Loucy (cell line): Measurements from ENCODE around the gene IL11RA.

Experiments used
- H2AFZ ChIP-seq: fragments of 200-600 bp; sonication (generic); 2 replicates; pipeline ENCODE4 v1.6.0; 2016; ENCODE audit warnings: antibody characterized with exemption, mild to moderate bottlenecking, low read length, moderate library complexity
- H3F3A ChIP-seq: fragments of 200-600 bp; 2 replicates; pipeline ENCODE4 v1.6.0; 2016; ENCODE audit warnings: antibody characterized with exemption, low read depth, mild to moderate bottlenecking
- H3K27me3 ChIP-seq: fragments of 200-600 bp; sonication (generic); 2 replicates; pipeline ENCODE4 v1.6.1; 2014; ENCODE audit warnings: low read length, mild to moderate bottlenecking; ENCODE audit not compliant: insufficient read depth, poor library complexity, severe bottlenecking
- H3K36me3 ChIP-seq: fragments of 200-600 bp; sonication (generic); 2 replicates; pipeline ENCODE4 v1.6.1; 2016; ENCODE audit warnings: low read length; ENCODE audit not compliant: insufficient read depth
- H3K4me1 ChIP-seq: fragments of 200-600 bp; sonication (generic); 2 replicates; pipeline ENCODE4 v1.5.1; 2014; ENCODE audit warnings: low read length, mild to moderate bottlenecking; ENCODE audit not compliant: insufficient read depth, poor library complexity, severe bottlenecking
- H3K4me2 ChIP-seq: fragments of 200-600 bp; sonication (generic); 2 replicates; pipeline ENCODE4 v1.6.0; 2014; ENCODE audit warnings: antibody characterized with exemption, low read length, low read depth, mild to moderate bottlenecking; ENCODE audit not compliant: poor library complexity, severe bottlenecking
- H3K4me3 ChIP-seq: fragments of 200-600 bp; sonication (generic); 2 replicates; pipeline ENCODE4 v1.5.1; 2014; ENCODE audit warnings: low read length, mild to moderate bottlenecking, mixed read lengths; ENCODE audit not compliant: poor library complexity, severe bottlenecking
- H3K79me2 ChIP-seq: fragments of 200-600 bp; sonication (generic); 2 replicates; pipeline ENCODE4 v1.6.1; 2014; ENCODE audit warnings: low read length; ENCODE audit not compliant: insufficient read depth
- H3K9ac ChIP-seq: fragments of 200-600 bp; sonication (generic); 2 replicates; pipeline ENCODE4 v1.6.0; 2014; ENCODE audit warnings: mild to moderate bottlenecking, low read depth, low read length, moderate library complexity; ENCODE audit not compliant: poor library complexity, severe bottlenecking
- H3K9me2 ChIP-seq: fragments of 200-600 bp; sonication (generic); replicated peaks from 2 replicates; pipeline ENCODE4 v1.6.1; 2016; ENCODE audit warnings: low read depth, low read length, mixed read lengths
- H3K9me3 ChIP-seq: fragments of 200-600 bp; sonication (generic); 2 replicates; pipeline ENCODE4 v1.6.1; 2014; ENCODE audit warnings: mild to moderate bottlenecking, antibody characterized with exemption, low read length, low read depth; ENCODE audit not compliant: insufficient read depth
- H4K20me1 ChIP-seq: fragments of 200-600 bp; sonication (generic); 2 replicates; pipeline ENCODE4 v1.6.0; 2014; ENCODE audit warnings: antibody characterized with exemption, low read length, mild to moderate bottlenecking; ENCODE audit not compliant: insufficient read depth, poor library complexity, severe bottlenecking
- EZH2phosphoT487 ChIP-seq: fragments of 200-600 bp; IDR thresholded peaks from 2 replicates; pipeline ENCODE4 v1.6.1; 2018; ENCODE audit warnings: antibody characterized with exemption, mild to moderate bottlenecking, moderate library complexity, borderline replicate concordance
- TF ChIP-seq, protein P1 (sequence below): fragments of 200-600 bp; sonication (generic); conservative IDR thresholded peaks from 2 replicates; pipeline ENCODE4 v1.5.1; 2014; ENCODE audit warnings: mild to moderate bottlenecking, antibody characterized with exemption, low read length

The IL11RA gene

DNA sequence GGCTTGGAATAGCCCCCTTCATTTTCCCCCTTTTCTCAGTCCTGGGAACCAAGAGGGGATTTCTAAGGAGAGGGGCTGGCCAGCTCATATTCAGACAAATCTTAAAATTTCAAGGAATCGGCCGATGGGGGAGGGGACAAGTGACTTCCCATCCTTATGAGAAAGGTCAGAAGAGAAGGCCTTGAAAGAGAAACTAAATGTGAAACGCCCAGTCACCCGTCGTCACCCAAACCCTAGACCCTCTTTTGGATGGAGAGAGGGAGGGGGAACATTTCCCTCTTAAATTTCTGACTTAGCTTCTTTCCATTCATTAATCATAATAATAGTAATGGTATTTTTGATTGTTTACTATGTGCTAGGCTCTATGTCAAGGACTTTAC lies 39.9 kb downstream of the IL11RA start:
- no peaks in the 10 kb centered on the region for H4K20me1 ChIP-seq
- no peaks in the 10 kb centered on the region for H3K79me2 ChIP-seq

DNA sequence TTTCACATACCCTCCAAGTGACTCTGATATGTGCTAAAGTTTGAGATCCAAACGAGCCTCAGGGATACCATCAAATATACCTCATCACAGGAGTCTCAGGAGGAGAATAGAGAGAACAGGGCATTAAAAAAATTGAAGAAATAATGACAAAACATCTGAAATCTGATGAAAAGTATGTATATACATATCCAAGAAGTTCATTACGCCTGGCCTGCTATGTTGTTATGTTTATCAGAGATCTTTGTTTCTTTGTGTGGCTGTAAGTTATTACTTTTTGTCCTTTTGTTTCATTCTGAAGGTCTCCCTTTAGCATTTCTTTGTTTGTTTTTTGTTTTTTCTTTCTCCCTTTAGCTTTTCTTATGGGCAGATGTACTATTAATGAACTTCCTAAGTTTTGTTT lies 41.6 kb downstream of the IL11RA start:
- Histone ChIP-seq H3K9me3 (no peaks in the 10 kb centered on the region), H3K9ac (no peak overlapping the region), H3K4me3 (no peak overlapping the region), H2AFZ (no peak overlapping the region), H3K36me3 (no peaks in the 10 kb centered on the region), H3F3A (no peaks in the 10 kb centered on the region), H4K20me1 (no peaks in the 10 kb centered on the region), H3K9me2 (no peaks in the 10 kb centered on the region), H3K4me2 (no peak overlapping the region), H3K4me1 (no peaks in the 10 kb centered on the region), H3K79me2 (no peaks in the 10 kb centered on the region), H3K27me3 (no peaks in the 10 kb centered on the region)
- no peak for TF ChIP-seq EZH2phosphoT487
- TF ChIP-seq, protein P1, sequence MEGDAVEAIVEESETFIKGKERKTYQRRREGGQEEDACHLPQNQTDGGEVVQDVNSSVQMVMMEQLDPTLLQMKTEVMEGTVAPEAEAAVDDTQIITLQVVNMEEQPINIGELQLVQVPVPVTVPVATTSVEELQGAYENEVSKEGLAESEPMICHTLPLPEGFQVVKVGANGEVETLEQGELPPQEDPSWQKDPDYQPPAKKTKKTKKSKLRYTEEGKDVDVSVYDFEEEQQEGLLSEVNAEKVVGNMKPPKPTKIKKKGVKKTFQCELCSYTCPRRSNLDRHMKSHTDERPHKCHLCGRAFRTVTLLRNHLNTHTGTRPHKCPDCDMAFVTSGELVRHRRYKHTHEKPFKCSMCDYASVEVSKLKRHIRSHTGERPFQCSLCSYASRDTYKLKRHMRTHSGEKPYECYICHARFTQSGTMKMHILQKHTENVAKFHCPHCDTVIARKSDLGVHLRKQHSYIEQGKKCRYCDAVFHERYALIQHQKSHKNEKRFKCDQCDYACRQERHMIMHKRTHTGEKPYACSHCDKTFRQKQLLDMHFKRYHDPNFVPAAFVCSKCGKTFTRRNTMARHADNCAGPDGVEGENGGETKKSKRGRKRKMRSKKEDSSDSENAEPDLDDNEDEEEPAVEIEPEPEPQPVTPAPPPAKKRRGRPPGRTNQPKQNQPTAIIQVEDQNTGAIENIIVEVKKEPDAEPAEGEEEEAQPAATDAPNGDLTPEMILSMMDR: no peak

More for the DNA sequence above, 39.9 kb downstream of the IL11RA start:
- H3K36me3 ChIP-seq: no peaks in the 10 kb centered on the region
- no peaks in the 10 kb centered on the region for H3K9me3 ChIP-seq
- no peaks in the 10 kb centered on the region for H3F3A ChIP-seq
- H2AFZ ChIP-seq: no peak overlapping the region
- H3K4me3 ChIP-seq: no peak overlapping the region
- no peaks in the 10 kb centered on the region for H3K27me3 ChIP-seq
- no peak overlapping the region for H3K4me2 ChIP-seq
- no peaks in the 10 kb centered on the region for H3K4me1 ChIP-seq
- no peaks in the 10 kb centered on the region for H3K9me2 ChIP-seq
- TF ChIP-seq EZH2phosphoT487: no peak
- TF ChIP-seq, protein P1: no peak
- no peak overlapping the region for H3K9ac ChIP-seq

DNA sequence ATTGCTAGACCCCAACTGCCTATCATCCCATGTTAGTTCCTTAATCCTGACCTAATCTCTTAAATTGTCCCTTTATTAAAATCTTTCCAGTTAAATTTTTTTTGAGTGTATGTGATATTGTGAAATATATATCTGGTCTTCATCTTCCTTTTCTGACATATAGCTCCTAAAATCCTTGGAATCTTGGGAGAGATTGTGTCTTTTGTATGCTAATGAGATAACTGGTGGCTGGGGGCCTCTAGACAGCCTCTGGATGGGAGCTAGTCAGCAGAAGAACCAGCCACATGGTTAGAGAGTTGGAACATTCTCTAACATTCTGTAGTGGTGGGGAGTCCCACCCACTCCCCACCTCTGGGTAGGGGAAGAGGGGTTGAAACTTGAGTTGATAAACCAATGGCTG lies 42.8 kb downstream of the IL11RA start:
- no peak overlapping the region for H2AFZ ChIP-seq
- H3K9ac ChIP-seq: no peak overlapping the region
- H3K4me3 ChIP-seq: no peak overlapping the region

More for the DNA sequence above, 42.8 kb downstream of the IL11RA start:
- Histone ChIP-seq H4K20me1 (no peaks in the 10 kb centered on the region), H3K27me3 (no peaks in the 10 kb centered on the region), H3K9me2 (no peaks in the 10 kb centered on the region), H3F3A (no peaks in the 10 kb centered on the region), H3K4me1 (no peaks in the 10 kb centered on the region), H3K79me2 (no peaks in the 10 kb centered on the region), H3K9me3 (no peaks in the 10 kb centered on the region), H3K4me2 (no peak overlapping the region), H3K36me3 (no peaks in the 10 kb centered on the region)
- TF ChIP-seq, protein P1: no peak
- TF ChIP-seq EZH2phosphoT487: no peak
